ENCODE results near the gene IQCB1.
"Not testable (repeated sequence)": the region's sequence is repeated elsewhere in the genome, so short reads cannot be mapped to it uniquely, and the experiment has no call there.

The IQCB1 gene

DNA sequence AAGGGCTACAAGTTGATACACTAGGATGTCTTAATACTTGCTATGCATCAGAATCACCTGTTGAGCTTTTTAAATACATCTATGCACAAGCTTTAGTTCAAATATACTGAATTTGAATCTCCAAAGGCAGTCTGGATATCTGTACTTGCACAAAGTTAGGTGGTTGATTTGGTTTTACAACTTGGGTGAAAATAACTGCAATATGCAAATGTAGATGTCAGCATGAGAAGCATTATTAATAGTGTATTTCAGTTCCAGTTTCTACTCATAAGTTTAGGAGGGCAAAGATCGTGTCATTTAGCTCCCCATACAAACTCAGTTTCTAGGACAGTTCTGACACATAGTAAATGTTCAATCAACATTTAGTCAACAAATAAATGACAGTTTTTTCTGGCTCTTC is 25.6 kb downstream of the IQCB1 start:
- no peak for DNase-seq (ENCODE audit: low read depth)

DNA sequence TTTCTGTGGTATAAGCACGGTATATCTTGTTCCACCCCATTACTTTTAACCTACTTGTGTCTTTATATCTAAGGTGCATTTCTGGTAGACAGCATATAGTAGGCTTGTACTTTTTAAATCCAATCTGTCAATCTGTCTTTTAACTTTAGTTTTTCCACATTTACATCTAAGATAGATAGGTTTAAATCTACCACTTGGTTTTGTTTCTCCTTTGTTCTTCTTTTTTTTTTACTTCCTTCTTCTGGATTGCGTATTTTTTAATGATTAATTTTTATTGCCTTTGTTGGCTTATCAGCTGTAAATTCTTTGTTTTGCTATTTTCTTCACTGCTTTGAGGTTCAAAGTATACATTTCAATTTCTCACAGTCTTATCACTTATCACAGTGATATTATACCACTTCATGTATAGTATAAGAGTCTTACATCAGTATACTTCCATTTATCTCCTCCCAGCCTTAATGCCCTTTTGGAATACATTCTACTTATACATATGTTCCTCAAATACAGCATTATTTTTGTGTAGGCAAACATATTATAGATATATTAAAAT is 31.0 kb downstream of the IQCB1 start:
- DNase-seq (ENCODE audit: low read depth), result no peak

DNA sequence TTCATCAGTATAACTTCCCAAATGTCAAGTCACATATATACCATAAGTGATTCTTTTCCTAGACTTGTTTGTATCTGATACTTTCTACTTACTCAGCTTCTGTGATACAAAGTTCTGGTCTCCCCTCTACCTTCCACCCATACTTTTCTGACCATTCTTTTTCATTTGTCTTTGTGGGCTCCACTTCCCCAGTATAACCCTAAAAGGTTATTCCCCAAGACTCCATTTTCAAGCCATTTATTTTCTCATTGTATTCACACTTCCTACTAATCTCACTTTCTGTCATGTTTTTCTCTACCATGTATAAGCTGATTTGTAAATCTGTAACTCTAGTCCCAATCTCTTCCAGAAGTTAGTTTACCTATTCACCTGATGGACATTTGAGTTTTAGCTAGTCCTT is 34.0 kb downstream of the IQCB1 start:
- DNase-seq (ENCODE audit: low read depth), result no peak

DNA sequence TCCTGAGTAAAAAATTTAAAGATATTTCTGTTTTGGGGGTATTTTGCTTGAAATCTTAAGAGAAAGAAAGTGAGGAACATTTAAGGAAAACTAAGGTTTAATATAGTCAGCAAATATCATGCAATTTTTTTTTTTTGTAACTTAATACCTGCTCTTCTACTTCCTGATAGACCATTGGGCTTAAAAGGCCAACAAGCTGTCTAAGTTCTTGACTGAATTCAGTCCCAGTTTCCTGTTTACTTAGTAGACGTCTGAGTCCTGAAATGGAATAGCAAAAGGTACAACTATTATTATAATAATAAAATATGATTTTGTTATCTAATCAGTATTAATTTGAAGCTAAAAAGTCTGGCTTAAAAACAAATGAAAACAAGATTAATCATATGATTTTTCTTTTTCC is 37.9 kb downstream of the IQCB1 start:
- DNase-seq (ENCODE audit: low read depth), result no peak

DNA sequence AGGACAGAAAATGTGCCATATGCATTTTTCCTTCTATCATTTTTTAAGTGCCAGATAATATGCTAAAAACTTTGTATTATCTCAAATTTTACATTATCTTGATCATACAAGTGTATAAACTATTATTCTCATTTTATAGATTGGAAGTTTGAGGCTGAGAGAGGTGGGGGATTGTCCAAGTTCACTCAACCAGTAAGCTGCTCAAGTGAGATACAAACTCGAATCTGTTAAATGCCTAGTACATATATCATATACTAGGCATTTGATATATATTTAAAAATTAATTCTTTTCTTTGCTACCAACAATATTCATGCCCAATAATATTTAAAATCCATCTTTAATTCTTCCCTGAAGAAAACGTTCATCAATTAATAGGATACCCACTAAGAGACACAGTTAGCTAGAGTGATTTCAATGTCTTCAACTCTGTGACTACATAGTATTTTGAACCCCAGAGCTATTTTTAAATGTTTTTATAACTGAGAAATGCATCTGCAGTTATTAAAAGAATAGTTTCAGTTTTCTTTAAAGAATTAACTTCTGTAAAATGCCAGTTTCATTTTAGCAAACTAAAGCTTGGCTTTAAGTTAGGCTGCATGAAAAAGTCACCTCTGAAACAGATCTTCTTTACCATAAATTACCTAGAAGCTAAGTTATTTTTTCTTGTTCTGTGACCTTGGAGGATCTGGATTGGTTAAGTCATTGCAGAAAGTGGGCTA is 40.4 kb downstream of the IQCB1 start:
- no peak for DNase-seq (ENCODE audit: low read depth)

DNA sequence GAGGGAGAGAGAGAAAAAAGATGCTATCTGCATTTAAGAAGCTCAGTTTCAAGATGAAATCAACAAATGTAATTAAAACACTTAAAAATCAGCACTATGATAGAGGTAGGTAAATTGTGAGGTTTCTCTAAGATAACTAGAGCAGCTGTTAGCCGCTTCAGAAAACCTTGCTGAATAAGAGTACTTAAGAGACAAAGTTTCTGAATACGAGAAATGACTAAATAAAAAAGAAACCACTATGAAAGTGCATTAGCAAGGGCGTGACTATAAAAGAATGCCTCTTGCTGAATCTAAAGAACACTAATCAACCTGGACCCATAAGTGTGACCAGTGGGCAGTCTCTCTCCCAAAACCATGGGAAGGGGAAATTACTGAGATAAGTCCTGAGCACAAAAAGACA is 41.8 kb downstream of the IQCB1 start:
- no peak for DNase-seq (ENCODE audit: low read depth)

DNA sequence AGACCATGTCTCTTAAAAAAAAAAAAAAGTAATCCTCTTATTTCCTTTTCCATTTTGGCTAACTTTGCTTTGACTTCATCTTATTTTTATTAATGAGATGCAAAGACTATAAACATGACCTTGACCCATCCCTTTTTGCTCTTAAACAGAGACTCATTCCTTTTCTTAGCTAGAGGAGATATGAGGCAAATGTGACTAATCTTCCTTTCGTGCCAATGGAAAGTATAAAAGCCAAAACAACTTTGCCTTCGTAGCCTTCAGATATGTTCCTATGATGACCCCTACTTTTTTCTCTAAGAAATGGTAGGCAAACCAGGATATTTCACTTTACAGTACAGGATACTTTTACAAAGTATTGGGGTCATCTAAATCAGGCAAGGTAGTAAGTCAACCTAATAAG is 48.4 kb downstream of the IQCB1 start:
- DNase-seq (ENCODE audit: low read depth), result no peak

DNA sequence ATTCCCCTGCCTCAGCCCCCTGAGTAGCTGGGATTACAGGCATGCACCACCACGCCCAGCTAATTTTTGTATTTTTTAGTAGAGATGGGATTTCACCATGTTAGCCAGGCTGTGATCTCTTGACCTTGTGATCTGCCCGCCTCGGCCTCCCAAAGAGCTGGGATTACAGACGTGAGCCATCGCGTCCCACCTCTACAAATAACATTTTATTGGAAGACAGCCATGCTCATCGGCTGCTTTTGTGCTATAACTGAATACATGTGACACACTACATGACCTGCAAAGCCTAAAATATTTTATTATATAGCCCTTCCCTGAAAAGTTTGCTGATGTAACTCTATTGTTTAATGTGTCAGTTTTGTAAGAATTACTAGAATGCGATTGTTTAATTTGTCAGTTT is 52.1 kb downstream of the IQCB1 start:
- DNase-seq (ENCODE audit: low read depth), result not testable (repeated sequence)

DNA sequence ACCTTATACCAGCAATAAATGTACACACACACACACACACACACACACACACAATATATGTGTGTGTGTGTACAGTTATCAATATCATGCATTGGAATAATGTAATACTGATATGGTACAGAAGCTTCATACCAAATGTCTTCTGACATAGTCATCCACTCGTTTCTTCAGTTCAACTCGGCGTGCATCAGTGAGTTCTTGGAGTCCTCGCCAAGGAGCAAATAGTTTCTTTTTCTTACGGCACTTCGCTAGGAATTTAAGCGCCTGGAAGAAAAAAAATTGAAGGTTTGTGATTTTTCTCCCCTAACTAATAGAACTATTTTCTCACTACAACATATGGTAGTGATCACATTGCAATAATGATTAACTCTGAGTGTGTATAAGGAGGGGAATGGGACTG is 53.2 kb downstream of the IQCB1 start:
- no peak for DNase-seq (ENCODE audit: low read depth)

DNA sequence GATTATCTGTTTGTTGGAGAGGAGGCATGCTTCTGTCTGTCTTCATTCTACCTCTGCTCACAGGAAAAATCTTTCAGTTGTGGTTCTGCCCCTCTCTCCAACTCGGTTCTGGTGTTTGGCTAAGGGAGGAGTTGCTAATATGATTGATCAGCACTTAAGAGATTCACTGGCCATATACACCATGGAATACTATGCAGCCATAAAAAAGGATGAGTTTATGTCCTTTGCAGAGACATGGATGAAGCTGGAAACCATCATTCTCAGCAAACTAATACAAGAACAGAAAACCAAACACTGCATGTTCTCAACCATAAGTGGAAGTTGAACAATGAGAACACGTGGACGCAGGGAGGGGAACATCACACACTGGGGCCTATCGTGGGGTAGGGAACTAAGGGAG is 59.8 kb downstream of the IQCB1 start:
- not testable (repeated sequence) for DNase-seq (ENCODE audit: low read depth)

DNA sequence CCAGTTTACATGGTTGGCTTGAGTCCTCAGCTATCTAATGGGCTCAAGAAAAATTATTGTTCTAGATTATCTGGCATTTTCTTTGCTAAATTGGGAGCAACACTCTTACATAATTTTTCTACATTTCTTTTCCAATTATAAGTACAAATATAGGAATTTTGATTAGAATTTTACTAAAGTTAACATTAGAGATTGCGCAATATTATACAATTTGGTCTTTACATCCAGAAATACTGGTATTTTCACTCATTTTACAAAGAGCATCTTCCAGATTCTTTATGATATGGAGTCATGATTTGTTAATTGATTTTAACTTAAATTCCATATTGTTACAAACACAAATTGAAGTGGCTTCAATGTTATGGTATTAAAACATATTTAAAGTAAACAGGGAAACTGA is 65.6 kb downstream of the IQCB1 start:
- DNase-seq (ENCODE audit: low read depth), result no peak

DNA sequence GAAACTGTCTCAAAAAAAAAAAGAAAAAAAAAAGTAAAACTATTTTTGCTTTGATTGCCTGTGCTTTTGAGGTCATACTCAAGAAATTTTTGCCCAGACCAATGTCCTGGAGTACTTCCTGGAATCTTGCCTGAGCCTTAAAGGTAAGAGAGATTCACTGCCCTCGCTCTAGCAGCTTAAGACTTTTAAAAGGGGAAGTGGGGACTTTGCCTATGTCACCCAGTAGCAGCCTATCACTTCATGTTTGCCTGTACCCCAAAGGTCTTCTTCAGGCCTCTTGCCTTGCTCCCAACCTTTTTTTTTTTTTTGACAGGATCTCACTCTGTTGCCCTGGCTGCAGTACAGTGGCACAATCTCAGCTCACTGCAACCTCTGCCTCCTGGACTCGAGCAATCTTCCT is 66.4 kb downstream of the IQCB1 start:
- DNase-seq (ENCODE audit: low read depth), result no peak

DNA sequence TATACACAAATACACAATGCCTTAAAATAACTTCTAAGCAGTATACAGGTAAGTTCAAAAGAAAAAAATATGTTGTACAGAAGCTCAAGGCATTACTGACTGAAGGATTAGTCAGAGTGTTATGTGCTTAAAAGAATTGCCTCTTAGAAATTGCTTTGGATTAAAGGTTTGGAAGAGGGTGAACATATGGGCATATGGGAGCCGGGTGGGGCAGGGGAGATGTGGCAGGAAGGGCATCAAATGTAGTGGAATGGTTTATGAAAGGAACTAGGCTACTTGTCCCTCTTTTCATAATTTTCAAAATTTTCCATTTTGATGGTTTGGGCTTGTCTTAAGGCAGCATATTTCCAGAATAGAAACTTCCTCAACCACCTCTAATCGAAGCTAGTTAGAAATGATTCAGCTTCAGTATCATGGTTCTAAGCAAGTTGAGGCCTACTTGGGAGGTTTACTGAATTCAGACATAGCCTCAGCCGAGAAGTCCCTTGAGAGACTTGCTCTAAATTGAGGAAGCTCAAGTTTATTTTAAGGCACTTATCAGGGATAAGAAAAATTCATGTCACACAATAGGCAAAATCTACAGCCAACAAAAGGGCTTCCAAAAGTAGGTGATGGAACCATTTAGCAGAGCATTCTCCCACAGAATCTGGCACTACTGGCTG is 75.2 kb downstream of the IQCB1 start:
- DNase-seq (ENCODE audit: low read depth), result no peak

DNA sequence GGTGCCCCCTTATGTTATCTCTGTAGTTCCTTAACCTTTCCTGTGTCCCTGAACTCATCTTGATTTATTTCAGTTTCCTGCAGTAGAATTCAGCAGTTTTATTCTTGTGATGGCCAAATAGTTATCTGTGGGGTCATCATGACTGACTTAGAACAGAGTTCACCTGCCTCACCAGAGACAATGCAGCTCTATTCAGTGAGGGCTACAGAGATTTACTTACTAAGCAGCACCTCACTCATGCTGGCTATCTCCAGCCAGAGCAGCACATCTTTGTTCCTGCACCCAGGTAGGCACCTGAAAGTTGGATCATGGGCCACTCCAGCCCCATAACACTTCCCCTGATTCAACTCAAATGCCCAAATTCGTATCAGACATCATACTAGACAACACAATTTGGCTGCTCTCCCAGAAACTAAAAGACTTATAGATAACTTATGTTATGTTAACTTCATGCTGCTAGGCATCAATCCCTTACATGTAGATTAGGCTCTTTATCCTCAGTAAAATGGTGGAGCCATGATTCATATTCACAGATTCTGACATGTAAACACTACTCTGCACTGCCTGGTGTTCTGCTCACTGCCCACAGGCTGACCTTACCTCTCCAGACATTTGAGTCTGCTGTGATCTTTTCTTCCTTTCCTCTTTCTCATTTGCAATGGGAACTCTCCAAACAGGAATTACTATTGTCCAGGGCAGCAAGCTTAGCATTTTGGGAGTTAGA is 76.0 kb downstream of the IQCB1 start:
- no peak for DNase-seq (ENCODE audit: low read depth)

DNA sequence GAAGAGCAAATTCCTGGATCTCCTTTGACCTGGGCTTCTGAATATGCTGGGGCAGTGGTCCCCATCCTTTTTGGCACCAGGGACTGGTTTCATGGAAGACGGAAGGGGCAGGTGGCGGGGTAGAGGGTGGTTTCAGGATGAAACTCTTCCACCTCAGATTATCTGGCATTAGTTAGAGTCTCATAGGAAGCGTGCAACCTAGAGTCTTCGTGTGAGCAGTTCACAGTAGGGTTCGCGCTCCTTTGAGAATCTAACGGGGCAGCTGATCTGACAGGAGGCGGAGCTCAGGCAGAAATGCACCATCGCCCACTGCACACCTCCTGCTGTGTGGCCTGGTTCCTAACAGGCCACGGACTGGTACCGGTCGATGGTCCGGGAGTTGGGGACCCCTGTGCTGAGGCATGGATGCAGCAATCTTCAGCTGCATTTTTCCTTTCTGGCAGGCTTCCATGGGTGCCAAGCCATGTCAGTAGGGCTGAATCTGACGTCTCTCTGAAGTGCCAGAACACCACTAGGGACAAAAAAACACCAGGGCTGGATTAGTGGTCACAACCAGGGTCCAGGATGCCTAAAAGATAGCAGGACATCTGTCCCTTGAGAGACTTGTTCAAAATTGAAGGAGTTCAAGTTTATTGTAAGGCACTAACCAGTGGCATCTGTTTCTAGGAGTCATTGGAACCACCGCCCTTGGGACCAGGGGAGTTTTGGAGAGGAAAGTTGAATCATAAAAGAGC is 76.9 kb downstream of the IQCB1 start:
- no peak for DNase-seq (ENCODE audit: low read depth)

DNA sequence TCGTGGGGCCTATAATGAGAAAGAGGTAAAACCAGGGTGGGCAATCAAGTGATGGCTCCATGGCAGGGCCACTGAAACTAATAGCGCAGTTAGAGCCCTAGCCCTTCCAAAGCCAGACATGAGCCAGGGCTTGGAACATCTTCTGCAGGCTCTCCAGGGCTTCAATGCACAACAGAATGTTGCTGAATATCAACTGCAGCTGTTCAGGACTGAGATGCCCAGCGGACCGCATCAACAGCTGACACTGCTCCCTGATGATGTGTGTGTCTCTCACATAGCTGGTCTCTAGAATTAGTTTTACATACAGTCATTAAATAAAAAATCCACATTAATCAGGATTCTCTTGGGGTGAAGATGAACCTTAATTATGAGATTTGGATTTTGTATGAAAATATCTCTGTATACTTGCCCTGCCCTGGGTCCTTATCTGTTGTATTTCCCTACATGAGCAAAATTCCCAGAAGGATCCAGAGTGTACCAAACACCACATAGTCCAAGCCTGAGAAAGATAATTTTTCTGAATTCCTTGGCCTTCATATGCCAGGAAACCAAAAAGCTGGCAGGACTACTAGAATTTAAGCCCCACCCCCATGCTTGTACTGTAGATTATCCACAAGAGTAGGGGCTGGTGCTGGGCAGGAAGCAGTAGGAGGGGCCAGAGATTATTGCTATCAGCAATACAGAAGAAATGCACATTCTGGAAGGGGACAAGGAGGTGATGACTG is 77.6 kb downstream of the IQCB1 start:
- no peak for DNase-seq (ENCODE audit: low read depth)

DNA sequence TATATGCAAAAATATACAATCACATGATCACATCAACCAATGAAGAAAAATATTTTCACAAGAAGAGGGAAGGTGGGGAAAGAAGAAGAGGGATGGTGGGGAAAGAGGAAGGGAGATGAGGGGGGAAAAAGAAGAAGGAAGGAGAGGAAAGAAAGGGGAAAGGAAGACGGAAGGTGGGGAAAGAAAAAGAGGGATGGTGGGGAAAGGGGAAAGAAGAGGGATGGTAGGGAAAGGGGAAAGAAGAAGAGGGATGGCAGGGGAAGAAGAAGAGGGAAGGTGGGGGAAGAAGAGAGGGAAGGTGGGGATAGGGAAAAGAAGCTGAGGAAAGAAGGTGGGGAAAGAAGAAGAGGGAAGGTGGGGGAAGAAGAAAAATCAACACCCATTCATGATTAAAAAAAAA is 82.1 kb downstream of the IQCB1 start:
- no peak for DNase-seq (ENCODE audit: low read depth)

DNA sequence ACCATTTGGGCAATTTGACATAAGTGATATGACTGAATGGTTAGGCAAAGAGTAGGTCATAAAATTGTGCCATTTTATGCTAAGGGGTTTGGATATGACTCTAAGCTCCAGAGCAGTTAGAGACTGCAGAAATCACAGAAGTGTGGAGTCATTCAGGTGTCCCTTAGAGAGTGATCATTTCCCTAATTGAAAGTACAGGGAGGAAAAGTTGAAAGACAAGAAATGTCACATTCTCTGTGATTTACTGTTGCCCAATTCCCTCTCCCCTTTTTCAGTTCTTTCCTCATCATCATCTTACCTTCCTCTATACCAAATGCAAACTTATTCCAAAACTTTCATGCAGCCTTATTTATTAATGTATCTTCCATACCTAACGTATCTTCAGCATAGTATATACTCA is 82.6 kb downstream of the IQCB1 start:
- no peak for DNase-seq (ENCODE audit: low read depth)

DNA sequence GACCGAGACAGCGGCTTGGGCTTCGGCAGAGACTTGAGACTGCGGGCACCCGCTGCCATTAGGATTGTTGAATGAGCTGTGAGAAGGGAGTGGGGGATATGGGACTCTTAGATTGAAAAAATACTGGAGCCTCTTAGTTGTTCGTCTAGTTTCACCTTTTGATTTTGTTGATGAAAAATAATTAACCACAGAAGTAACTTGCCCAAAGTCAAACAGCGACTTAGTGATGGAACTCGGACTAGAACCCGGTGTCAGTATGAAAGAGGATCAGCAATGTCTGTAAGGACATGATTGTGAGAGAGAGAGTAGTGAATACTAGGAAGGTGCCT is 84.8 kb downstream of the IQCB1 start:
- no peak for DNase-seq (ENCODE audit: low read depth)

DNA sequence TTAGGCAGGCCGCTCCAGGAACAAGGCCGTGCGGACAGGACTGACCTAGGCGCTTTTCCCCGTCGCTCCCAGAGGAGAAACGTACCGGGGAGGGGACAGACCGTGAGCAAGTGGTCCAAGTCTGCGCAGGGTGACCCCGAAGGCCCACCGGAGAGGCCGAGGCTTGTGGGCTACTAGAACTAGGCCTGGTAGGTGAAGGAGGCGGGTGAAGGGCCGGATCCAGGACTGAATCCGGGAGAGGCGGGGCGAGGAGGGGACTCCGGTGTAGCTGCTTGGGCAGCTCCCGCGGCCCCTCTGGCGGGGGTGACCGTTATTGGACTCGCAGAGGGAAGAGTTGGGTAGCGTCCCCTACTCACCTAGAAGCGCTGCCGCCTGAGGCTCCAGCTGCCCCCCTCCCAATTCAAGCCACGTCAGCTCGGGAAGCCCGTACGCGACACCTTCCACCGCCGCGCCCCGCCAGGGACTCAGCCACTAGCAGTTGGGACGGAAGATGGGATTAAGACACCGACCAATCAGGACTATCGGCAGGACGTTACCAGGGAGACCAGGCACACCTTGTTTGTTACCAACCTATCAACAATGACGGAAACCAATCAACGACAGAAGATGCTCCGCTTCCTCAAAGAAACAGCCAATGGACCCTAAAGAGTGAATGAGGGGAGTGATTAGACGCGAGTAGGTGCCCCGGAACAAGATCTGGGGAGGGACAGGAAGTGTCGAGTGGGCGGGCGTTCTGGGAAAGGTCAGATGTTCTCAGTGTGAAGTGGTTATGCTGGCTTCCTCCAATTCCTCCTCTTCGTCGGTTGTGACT is 85.4 kb downstream of the IQCB1 start, which contains the start of gene GOLGB1:
TSS of gene GOLGB1 (minus strand) at position 466 of the 811 bp plus-strand sequence. CDS start 18,770 bp downstream, outside the sequence.
- DNase-seq (ENCODE audit: low read depth), result peak; percentile 89

Data from stimulated activated CD8-positive, alpha-beta memory T cell treated with anti-CD3 and anti-CD28 coated beads, Interleukin-4, amount 100 ng/mL, for 24 hours (primary cell).